Keratinocyte (primary cell): ENCODE data around the gene CD34. TPM values are rescaled to one million over a fixed set of nuclear protein-coding genes. Genes with fewer than 3 reads are reported as not detected.
A peak's percentile ranks its signal among the peaks of the same experiment; 100 is the strongest.

Experiments used
- DNase-seq: peaks from one replicate; pipeline ENCODE4 v3.0.0-alpha.2; 2011; ENCODE audit warnings: low read depth, missing footprints, low spot score
- FAIRE-seq: peaks from 2 replicates; lab custom pipeline; 2011; peaks lifted over from hg19 to GRCh38; lab: Jason Lieb, UNC
- H2AFZ ChIP-seq: 2 replicates; pipeline ENCODE4 v1.6.0; 2012; ENCODE audit warnings: low read length, control low read depth, inconsistent platforms; ENCODE audit not compliant: control insufficient read depth
- H3K27ac ChIP-seq: 2 replicates; pipeline ENCODE4 v1.5.1; 2011; ENCODE audit warnings: low read length; ENCODE audit not compliant: control insufficient read depth, insufficient read depth
- H3K27me3 ChIP-seq: 3 replicates; pipeline ENCODE4 v1.6.0; 2011; ENCODE audit warnings: low read length; ENCODE audit not compliant: control insufficient read depth, insufficient read depth; ENCODE audit errors: extremely low read depth
- H3K36me3 ChIP-seq, 2 experiments: 2 replicates in 1 of 2; 3 replicates in 1 of 2; pipeline ENCODE4 v1.5.1; 2011; ENCODE audit warnings: low read length in 2 of 2, mild to moderate bottlenecking in 1 of 2; ENCODE audit not compliant: control insufficient read depth in 2 of 2, insufficient read depth in 2 of 2; ENCODE audit errors: extremely low read depth in 1 of 2
- H3K4me1 ChIP-seq: 3 replicates; pipeline ENCODE4 v1.5.1; 2011; ENCODE audit warnings: low read length; ENCODE audit not compliant: control insufficient read depth, insufficient read depth; ENCODE audit errors: extremely low read depth
- H3K4me2 ChIP-seq: 3 replicates; pipeline ENCODE4 v1.6.0; 2011; ENCODE audit warnings: low read depth, low read length; ENCODE audit not compliant: control insufficient read depth, insufficient read depth; ENCODE audit errors: extremely low read depth
- H3K4me3 ChIP-seq, 3 experiments: fragments of 200-600 bp in 1 of 3; sonication (generic) in 1 of 3; 2 replicates in 2 of 3; 3 replicates in 1 of 3; pipeline ENCODE4 v1.5.1; 2011 to 2016; ENCODE audit warnings: low read length in 3 of 3, mild to moderate bottlenecking in 3 of 3, control low read depth in 2 of 3, inconsistent platforms in 1 of 3, low read depth in 1 of 3, mixed read lengths in 1 of 3, mixed run types in 1 of 3, moderate library complexity in 1 of 3; ENCODE audit not compliant: control insufficient read depth in 2 of 3, insufficient read depth in 2 of 3; ENCODE audit errors: extremely low read depth in 1 of 3
- H3K79me2 ChIP-seq: 2 replicates; pipeline ENCODE4 v1.6.0; 2012; ENCODE audit warnings: low read length; ENCODE audit not compliant: control insufficient read depth, insufficient read depth
- H3K9ac ChIP-seq: 3 replicates; pipeline ENCODE4 v1.6.0; 2011; ENCODE audit warnings: low read length; ENCODE audit not compliant: control insufficient read depth, insufficient read depth; ENCODE audit errors: extremely low read depth
- H3K9me1 ChIP-seq: 3 replicates; pipeline ENCODE4 v1.6.0; 2011; ENCODE audit warnings: low read length; ENCODE audit not compliant: control insufficient read depth, insufficient read depth; ENCODE audit errors: extremely low read depth
- H3K9me3 ChIP-seq: 2 replicates; pipeline ENCODE4 v1.5.1; 2012; ENCODE audit warnings: low read depth, low read length; ENCODE audit not compliant: control insufficient read depth
- H4K20me1 ChIP-seq: 3 replicates; pipeline ENCODE4 v1.6.0; 2011; ENCODE audit warnings: low read length; ENCODE audit not compliant: control insufficient read depth, insufficient read depth; ENCODE audit errors: extremely low read depth
- CTCF ChIP-seq, 3 experiments: IDR thresholded peaks in 1 of 3; conservative IDR thresholded peaks in 1 of 3; optimal IDR thresholded peaks in 1 of 3; 2 replicates in 2 of 3; 3 replicates in 1 of 3; pipeline versions ENCODE3 to v1.5.1; 2011; ENCODE audit warnings: low read length in 3 of 3, mild to moderate bottlenecking in 3 of 3, moderate library complexity in 2 of 3, control low read depth in 1 of 3, inconsistent platforms in 1 of 3; ENCODE audit not compliant: insufficient read depth in 2 of 3; ENCODE audit errors: extremely low read depth in 1 of 3
- EZH2 ChIP-seq: IDR thresholded peaks from one replicate; pipeline ENCODE4 v1.6.1; 2012; ENCODE audit warnings: inconsistent platforms, mild to moderate bottlenecking, low read length, moderate library complexity
- dilution Hi-C: fragments of 300-500 bp; cut with MboI; formaldehyde crosslinking; loops from one replicate; pipeline ENCODE4 v1.7.0; 2020; ENCODE audit warnings: low sequenced_read_pairs; ENCODE audit not compliant: extremely low pct_ligation_motif_present
- polyA plus RNA-seq, 5 experiments: library from polyadenylated mRNA; depleted of rRNA in 3 of 5; stranded (reverse) in 3 of 5; stranded (forward) in 1 of 5; unstranded in 1 of 5; fragments of >200 nt; gene quantifications; 1 replicate in 1 of 5; 2 replicates in 3 of 5; 3 replicates in 1 of 5; pipeline versions ENCODE4 v1.2.1 to v1.2.3, GENCODE V29; 2011 to 2012; ENCODE audit warnings: missing spikeins in 2 of 5, low read depth in 1 of 5, low replicate concordance in 1 of 5

The CD34 gene
- polyA plus RNA-seq, 1 donor (not counting 4 experiments of a cell fraction or from before 2014, with no cell fraction given): 0.03 TPM

GRCh38 chr1:207867136-207868109, 43.5 kb downstream of the CD34 start:
- no peak overlapping the region for H2AFZ ChIP-seq

GRCh38 chr1:207866471-207867135, 44.3 kb downstream of the CD34 start:
- H3K79me2 ChIP-seq: peaks cover 60% of the 10 kb centered on the region
- H3K9me3 ChIP-seq: no peaks in the 10 kb centered on the region
- H4K20me1 ChIP-seq: no peaks in the 10 kb centered on the region
- dilution Hi-C loops: no loop called here
- DNase-seq: no peak
- H3K9ac ChIP-seq: no peak overlapping the region
- peaks cover 8% of the 10 kb centered on the region for H3K9me1 ChIP-seq
- H3K27ac ChIP-seq: peak overlapping the region; percentile 85
- peak overlapping the region; percentile 92 for H3K4me2 ChIP-seq
- TF ChIP-seq EZH2: no peak
- no peak for TF ChIP-seq CTCF (optimal IDR thresholded peaks at IDR 0.05 in 1 of 3, IDR thresholded peaks at IDR 0.05 in 1 of 3, conservative IDR thresholded peaks at IDR 0.05 in 1 of 3; ENCODE audit: extremely low read depth in 1 of 3, insufficient read depth in 2 of 3, low read length in 3 of 3)
- no peak for FAIRE-seq
- H2AFZ ChIP-seq: no peak overlapping the region
- H3K4me1 ChIP-seq: peaks cover 63% of the 10 kb centered on the region
- H3K36me3 ChIP-seq: peaks cover 11 to 31% of the 10 kb centered on the region in 2 experiments
- peak overlapping the region in 1 of 3 experiments; percentile 82 for H3K4me3 ChIP-seq
- no peaks in the 10 kb centered on the region for H3K27me3 ChIP-seq

More at GRCh38 chr1:207867136-207868109, 43.5 kb downstream of the CD34 start:
- H4K20me1 ChIP-seq: no peaks in the 10 kb centered on the region
- H3K9me3 ChIP-seq: no peaks in the 10 kb centered on the region
- H3K36me3 ChIP-seq: peaks cover 11 to 27% of the 10 kb centered on the region in 2 experiments
- H3K27ac ChIP-seq: peak overlapping the region; percentile 85
- H3K4me2 ChIP-seq: peak overlapping the region; percentile 92
- no peak for TF ChIP-seq CTCF (optimal IDR thresholded peaks at IDR 0.05 in 1 of 3, IDR thresholded peaks at IDR 0.05 in 1 of 3, conservative IDR thresholded peaks at IDR 0.05 in 1 of 3; ENCODE audit: extremely low read depth in 1 of 3, insufficient read depth in 2 of 3, low read length in 3 of 3)
- no peak for TF ChIP-seq EZH2
- dilution Hi-C loops: no loop called here
- H3K79me2 ChIP-seq: peaks cover 54% of the 10 kb centered on the region
- no peaks in the 10 kb centered on the region for H3K27me3 ChIP-seq
- FAIRE-seq: no peak
- peak overlapping the region; percentile 90 for H3K9ac ChIP-seq
- DNase-seq: no peak
- H3K4me1 ChIP-seq: peaks cover 63% of the 10 kb centered on the region
- H3K9me1 ChIP-seq: peaks cover 8% of the 10 kb centered on the region
- peak overlapping the region; percentile 69 to 87 (median 82) for H3K4me3 ChIP-seq
